Astrocyte (in vitro differentiated cells and primary cell): ENCODE measurements around the gene MS4A18.

Source experiments
- CTCF ChIP-seq: IDR thresholded peaks from 2 replicates; pipeline ENCODE4 v1.5.1; 2011; ENCODE audit warnings: low read depth, mild to moderate bottlenecking, inconsistent platforms, low read length, moderate library complexity; ENCODE audit not compliant: insufficient read depth
- EZH2 ChIP-seq: IDR thresholded peaks from 2 replicates; pipeline ENCODE4 v1.6.1; 2012; ENCODE audit warnings: mild to moderate bottlenecking, low read length, inconsistent platforms; ENCODE audit not compliant: insufficient read depth

GRCh38 chr11:60769811-60770210 lies 45.3 kb downstream of the MS4A18 start:
- TF ChIP-seq CTCF (no peak), EZH2 (no peak)
